Stimulated activated CD8-positive, alpha-beta memory T cell treated with anti-CD3 and anti-CD28 coated beads, Interleukin-15, amount 100 ng/mL, for 24 hours (primary cell): ENCODE data around the gene NDUFA13.

Experiments used
- DNase-seq: peaks from one replicate; pipeline ENCODE4 v3.0.0-alpha.2; 2020; ENCODE audit warnings: low read depth

Gene NDUFA13

DNA sequence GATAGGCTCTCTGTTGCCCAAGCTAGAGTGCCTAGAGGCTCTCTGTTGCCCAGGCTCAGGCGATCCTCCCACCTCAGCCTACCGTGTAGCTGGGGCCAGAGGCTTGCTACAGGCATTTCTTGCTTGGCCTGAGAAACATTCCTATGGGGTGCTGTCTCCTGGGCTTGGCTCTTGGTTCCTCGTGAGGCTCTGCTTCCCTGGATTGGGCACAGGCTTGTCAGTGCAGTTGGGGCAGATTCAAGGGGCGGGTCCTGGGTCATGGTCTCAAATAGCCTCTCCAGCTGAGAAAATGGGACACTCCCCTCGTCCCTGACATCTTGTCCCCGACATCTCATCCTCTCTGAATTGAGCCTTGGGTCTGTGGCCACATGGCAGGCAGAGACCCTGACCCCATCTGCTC is 5.6 kb upstream of the NDUFA13 start:
- no peak for DNase-seq

DNA sequence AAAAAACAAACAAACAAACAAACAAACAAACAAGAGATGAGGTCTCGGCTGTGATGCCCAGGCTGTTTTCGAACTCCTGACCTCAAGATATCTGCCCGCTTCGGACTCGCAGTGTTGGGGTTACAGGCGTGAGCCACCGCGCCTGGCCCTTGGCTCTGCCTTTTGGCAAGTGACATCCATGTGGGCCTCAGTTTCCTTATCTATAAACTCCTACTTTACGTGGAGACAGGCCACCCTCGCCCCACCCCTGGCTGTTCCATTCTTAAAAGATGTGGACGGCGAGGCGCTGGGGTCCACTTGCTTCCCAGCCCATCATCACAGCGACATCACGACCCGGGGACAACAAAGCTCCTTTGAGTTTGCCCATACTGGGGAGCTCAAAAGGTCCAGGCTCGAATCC is 2.3 kb upstream of the NDUFA13 start:
- no peak for DNase-seq

DNA sequence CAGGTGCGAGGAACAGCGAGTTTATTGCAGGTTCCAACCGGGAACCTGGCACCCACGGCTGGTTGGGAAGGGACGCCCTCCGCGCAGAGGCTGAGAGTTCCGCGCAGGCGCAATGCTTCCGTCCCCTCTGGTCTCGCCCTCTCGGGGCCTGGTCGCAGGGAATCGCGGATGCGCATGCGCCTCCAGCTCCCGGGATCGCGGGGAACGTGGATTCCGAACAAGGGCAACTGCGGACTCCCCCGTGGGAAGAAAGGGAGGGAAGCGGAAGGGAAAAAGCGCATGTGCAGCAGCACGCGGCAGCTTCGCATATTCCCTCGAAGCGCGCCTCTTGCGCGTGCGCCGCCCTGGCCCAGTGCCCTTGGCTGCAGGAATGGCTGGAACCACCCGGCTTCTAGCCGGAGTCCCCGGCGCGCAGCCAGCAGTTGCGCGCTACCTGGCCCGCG is 1.8 kb upstream of the NDUFA13 start:
- no peak for DNase-seq

DNA sequence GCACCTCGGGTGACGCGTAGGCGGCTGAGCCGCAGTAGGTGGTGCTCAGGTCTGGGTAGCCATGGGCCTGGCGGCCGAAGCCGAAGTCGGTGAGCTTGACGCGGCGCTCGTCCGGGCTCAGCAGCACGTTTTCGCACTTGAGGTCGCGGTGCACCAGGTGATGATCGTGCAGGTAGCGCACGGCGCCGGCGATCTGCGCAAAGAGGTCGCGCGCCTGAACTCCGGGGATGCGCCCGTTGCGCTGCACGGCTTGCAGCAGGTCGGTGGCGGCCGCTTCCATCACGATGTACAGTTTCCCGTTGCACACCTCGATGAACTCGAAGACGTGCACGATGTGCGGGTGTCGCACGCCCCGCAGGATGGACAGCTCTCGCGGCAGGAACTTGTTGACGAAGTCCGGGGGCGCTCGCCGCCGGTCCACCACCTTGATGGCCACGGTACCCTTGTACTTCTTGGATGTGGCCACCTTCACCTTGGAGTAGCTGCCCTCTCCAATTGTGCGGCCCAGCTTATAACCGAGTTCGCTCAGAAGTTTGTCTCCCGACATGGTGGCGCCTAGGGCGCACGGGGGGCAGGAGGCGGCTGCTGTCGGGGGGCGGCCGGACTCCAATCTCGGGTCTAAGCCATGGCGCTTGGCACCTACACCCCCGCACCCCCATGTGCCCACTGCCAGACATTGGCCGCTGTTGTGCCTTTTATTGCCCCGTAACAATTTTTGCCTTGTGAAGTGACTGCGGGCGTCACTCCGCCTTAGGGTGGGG is 964 bp upstream of the NDUFA13 start, which contains the start of gene TSSK6:
TSS of gene TSSK6 (minus strand) at position 668 of the 761 bp plus-strand sequence. CDS start at position 547, 121 bp downstream.
- DNase-seq = no peak

DNA sequence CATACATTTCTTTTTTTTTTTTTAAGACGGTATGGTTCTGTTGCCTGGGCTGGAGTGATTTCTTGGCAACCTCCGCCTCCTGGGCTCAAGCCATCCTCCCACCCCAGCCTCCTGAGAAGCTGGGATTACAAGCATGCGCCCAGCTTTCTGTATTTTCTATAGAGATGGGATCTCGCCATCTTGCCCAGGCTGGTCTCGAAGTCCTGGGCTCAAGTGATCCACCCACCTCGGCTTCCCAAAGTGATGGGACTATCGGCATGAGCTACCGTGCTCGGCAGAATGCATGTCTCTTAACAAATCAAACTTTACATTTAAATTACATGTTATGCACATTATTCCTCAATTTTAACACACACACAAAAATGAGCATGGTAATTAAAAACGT is 1.2 kb downstream of the NDUFA13 start:
- no peak for DNase-seq

DNA sequence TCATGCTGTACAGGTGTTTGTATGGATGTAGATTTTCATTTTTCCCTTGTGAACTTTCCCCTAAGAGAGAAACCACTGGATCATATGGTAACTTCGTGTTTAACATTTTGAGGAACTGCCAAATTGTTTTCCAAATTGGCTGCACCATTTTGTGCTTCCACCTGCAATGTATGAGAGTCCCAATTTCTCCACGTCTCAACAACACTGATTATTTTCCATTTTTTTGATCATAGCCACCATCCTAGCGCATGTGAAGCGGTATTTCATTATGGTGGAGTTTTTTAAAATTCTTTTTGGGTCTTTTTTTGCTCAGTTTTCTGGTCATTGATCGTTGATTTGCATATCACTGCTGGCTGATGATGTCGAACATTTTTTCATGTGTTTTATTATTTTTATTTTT is 5.0 kb downstream of the NDUFA13 start:
- no peak for DNase-seq

DNA sequence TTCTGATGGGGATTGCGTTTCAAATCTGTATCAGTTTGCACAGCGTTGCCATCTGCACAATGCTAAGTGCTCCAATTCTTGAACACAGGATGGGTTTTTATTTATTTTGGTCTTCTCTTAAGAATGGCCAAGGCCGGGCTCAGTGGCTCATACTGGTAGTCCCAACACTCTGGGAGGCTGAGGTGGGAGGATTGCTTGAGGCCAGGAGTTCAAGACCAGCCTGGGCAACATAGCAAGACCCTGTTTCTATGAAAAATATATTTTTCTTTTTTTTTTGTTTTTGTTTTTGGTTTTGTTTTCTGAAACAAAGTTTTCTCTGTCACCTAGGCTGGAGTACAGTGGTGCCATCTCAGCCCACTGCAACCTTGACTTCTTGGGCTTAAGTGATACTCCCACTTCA is 7.2 kb downstream of the NDUFA13 start:
- DNase-seq = no peak

DNA sequence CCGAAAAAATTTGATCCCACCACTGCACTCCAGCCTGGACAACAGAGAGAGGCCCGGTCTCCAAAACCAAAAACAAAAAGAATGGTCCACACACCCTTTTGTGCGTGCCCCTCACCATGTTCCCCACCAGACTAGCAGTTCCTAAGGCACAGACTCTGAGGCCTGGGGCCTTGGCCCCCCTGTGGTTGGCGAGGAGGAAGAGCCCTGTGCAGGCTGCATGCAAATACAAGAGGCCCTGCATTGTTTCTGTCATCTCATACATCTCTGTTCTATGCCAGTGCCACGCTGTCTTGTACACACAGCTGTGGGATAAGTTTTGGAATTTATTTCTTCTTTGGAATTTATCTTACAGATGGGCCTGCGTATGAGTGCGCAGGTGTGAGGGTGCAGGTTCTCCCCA is 8.0 kb downstream of the NDUFA13 start:
- no peak for DNase-seq

DNA sequence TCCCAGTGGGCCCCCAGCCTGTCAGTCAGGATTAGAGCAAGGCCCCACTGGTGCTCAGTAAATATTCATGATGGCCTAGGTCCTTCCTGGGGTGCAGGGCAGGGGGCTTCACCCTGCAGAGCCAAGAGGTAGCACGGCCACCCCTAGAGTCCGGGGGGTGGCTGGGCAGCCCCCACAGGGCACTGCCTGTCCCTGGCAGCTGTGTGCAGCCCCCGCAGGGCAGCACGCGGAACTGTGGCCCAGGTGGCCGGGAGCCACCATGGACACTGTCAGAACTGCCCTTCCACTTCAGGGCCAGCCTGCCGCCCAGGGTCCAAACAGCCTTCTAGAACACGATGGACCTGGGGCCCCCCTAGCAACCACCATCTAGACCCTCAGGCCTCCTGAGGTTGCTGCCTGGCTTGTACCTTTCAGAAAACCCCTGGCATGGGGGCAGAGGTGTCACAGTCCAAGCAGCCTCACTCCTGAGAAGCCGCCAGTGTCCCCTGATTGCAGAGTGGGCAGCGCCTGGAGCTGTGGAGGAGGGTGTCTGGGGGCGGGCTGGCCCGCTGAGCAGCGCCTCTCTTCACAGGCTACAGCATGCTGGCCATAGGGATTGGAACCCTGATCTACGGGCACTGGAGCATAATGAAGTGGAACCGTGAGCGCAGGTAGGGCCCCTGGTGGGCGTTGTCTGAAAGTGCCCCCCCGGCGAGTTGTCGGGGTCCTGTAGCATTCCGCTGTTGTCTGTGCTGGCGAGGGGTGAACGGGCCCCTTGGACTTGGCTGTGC is 9.8 kb downstream of the NDUFA13 start:
- no peak for DNase-seq

DNA sequence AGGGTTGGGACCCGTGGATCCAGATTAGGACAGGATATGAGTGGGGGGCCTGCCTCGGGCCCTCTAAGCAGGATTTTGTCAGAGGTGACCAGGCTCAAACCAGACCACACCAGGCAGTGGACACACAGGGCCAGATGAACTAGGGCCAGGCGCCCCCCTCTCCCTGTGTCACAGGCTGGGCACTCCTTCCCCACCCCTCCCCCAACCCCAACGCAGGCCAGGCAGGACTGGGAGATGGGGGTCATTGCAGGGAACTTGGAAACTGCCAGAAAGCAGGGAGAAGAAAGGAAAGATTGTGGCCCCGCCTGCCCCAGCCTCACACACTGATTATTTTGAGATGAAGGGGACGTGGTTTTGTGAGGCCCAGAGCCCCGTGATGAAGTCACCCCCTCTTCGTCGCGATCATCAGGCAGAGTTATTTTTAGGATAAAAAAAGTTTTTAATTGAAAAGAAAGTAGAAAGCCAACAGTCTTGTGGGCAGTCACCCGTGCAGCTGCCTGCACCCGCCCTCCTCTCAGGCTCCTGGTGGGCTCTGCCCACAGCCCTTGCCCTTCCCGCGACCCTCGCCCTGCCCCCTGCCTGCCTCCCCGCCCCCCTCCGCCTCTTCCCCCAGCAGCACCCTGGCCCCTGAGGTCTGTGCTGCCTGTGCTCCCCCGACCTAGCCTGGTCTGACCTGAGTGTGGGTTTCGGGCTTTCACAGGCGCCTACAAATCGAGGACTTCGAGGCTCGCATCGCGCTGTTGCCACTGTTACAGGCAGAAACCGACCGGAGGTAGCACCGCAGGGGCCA is 10.8 kb downstream of the NDUFA13 start:
- no peak for DNase-seq

DNA sequence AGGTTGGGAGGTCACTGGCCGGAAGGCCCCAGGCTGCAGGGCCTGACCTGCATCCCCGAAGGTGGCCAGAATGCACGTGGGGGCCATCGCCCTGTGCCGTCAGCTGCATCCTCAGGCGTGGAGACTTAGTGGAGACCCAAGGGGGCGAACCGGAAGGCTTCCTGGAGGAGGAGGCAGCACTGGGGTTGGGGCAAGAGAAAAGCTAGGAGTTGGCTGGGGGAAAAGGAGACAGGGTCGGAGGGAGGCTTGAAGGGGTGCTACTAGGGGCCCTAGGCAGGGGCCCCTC is 11.3 kb downstream of the NDUFA13 start:
- no peak for DNase-seq

DNA sequence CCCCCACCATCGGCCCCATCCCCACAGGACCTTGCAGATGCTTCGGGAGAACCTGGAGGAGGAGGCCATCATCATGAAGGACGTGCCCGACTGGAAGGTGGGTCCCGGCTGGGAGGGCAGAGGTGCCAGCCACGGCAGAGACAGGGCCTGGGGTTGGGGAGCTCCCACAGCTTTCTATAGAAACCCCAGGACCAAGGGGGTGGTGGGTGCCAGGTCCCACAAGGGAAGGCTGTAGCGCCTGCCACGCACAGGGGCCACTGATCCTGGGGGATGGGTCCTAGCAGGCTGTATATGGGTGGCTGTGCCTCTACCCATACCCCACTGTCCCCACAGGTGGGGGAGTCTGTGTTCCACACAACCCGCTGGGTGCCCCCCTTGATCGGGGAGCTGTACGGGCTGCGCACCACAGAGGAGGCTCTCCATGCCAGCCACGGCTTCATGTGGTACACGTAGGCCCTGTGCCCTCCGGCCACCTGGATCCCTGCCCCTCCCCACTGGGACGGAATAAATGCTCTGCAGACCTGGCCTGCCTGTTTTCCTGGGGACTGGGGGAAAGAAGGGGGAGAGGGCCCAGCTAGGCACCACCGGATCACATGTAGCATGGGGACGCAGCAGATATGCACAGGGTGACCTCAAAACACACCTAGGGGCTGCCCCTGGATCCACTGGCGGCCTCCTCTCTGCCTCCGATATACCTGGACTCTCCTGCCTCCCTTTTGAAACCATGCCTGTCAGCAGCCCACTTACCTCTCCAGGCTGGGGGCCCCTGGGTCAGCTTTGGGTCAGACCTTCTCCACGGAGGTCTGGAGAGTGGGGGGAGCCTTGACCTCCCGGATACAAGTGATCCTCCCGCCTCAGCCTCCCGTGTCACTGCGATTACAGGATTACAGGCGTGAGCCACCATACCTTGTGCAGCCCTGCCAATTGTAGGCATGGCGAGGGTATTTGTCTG is 11.9 kb downstream of the NDUFA13 start:
- no peak for DNase-seq

DNA sequence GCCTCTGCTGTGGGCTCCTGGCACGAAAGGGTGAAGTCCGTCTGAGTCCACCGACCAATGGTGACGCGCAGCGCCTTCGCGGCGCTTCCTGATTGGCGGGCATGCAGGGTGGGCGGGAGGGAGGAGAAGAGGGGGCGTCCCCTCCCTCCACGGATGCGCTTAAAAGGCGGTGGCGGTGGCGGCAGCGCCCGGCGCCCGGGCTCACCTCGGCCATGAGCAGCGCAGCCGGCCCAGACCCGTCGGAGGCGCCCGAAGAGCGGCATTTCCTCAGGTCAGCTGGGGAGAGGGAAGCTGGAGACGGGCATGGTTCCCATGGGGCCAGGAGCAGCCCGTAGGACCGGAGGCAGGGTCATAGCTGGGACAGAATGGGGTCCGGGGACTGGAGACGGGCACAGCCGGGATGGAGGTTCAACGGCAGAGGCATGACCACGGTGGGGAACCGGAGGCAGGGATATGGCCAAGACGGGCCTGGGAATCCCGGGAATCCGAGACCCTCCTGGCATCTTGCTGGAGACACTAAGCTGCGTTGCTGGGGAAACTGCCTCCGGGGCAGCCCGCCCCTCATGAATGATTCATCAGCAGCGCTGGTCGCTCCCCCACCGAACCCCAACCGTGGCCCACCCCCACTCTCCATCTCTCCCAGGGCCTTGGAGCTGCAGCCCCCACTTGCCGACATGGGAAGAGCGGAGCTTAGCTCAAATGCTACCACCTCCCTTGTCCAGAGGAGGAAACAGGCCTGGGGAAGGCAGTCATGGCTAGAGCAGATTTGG is 12.9 kb downstream of the NDUFA13 start, which contains the start of gene YJEFN3:
TSS of gene YJEFN3 (plus strand) at position 191 of the 770 bp plus-strand sequence. CDS start at position 213, 22 bp downstream.
- no peak for DNase-seq

DNA sequence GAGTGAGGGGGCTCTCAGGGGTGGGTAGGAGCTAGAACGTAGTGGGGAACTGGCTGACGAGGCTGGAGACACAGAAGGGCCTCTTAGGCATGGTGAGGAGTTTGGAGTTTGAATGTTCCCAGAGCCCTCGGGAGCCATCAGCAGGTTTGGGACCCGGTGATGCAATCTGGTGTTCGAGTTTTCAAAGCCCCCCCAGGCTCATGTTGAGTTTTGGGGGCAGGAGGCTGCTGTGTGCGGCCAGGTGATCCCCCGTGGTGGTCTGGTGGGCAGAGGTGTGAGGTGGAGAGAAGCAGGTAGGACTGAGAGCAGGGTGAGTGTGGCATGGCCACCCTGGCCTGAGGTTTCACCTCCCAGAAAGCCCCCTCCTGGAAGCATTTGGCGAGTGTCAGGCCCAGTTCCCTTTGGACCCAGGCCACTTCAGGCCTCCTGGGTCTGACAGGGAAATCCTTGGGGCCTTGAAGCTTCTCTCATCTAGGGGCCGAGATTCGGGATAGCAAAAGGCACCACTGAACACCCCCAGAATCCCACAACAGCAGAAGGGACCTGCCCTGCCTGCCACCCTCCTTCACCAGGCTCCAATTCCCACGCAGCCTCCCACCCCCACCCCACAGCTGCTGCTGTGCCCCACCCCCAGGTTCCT is 13.9 kb downstream of the NDUFA13 start:
- no peak for DNase-seq

DNA sequence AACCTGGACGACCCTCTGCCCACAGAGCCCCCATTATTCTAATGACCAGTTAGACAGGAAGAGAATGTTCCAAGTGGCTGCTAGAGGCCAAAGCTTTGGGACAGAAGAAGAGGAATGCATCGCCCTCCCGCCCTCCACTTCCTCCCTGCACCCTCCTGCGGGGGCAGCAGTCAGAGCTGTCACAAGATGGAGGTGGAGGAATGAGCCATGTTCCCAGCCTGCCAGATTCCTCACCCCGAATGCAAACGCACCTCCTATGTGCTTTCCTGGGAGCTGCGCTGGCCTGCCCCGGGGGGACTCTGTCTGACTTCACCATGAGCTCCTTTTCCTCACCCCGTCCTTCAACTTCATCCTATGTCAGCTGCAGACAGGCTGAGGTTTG is 14.4 kb downstream of the NDUFA13 start:
- DNase-seq = no peak

DNA sequence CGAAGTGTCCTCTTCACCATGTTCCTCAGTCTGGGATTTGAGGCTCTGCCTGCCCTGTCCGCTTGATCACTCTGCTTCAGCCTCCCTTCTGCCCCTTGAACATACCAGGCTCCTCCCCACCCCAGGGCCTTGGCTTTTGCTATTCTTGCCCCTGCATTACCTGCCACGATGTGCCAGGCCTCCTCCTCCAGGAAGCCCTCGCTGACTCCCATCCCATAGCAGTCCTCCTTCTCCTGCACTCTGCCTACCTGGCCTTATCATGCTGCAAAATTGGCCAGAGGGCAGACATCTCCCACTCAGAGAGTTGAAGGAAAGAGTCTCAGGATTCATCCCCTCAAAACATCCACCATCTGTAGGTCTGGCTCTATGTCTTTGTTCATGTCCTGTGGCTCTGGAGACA is 14.9 kb downstream of the NDUFA13 start:
- DNase-seq = no peak

DNA sequence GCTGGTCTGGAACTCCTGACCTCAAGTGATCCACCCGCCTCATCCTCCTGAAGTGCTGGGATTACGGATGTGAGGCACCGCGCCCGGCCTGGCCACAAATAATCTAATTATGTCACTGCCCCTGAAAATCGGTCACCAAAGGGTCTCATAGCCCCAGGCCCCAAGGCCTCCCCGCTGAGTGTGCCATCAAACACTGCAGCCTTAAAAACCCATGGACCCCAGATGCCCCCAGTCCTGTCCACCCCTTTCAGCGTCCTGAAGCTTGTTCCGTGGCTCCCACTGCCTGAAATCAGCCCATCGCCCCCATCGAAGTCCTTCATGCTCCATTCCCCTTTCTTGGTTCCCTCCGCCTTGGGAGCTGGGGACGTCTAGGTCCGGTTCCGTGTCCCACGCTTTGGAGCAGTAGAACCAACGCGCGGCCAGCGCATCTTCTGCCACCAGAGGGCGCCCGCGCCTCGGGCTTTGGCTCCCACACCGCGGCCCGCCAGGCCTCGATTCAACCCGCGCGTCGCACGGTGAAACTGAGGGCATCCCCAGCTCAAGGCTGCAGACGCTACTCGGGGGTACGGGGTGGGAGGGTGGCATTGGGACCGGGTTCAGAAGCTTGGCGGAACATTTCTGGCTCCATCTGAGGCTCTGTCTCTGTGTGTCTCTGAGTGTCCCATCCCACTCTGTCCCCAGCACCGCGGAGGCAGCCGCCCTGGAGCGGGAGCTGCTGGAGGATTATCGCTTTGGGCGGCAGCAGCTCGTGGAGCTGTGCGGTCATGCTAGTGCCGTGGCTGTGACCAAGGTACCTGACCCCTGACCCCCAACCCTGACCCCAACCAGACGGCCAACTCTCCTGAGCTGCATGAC is 16.2 kb downstream of the NDUFA13 start:
- peak; percentile 90 for DNase-seq

DNA sequence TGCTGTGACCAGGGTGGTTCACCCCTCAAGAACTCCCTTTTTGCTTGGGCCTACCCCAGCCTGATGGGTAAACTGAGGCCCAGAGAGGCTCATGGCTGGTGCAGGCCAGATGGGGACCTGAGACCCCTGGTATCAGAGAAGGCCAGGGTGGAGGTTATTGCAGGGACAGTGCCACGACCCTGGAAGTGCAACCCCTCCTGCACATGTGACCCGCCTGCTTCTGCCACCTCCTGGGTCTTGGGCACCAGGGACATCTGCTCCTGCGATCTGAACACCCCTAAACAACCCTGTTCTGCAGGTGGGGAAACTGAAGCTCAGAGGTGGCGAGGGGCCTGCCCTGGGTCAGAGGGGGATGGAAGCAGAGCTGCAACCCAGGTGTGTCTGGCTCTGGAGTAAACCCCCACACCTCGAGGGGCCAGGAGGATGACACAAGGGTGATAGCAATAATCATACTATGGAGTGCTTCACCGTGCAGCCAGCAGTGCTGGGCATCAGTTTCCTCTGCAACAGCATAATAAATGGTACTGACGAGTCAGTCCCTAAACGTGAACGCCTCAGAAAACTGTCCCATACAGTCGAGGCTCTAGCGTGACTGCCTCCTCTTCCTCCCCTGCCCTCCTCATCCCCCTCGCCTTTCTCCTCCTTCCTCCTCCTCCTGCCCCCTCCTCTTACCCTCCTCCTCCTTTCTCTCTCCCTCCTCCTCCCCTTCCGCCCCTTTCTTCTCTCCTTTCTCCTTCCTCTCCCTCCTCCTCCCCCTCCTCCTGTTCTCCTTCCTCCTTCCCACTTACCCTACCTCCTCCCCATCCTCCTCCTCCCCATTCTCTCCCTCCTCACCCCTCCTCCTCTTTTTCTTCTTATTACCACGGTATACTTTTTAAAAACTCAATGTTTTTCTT is 17.0 kb downstream of the NDUFA13 start:
- DNase-seq = no peak
